ENCODE results near the gene TNXB.
"Not testable (repeated sequence)": the region's sequence is repeated elsewhere in the genome, so short reads cannot be mapped to it uniquely, and the experiment has no call there.

DNA sequence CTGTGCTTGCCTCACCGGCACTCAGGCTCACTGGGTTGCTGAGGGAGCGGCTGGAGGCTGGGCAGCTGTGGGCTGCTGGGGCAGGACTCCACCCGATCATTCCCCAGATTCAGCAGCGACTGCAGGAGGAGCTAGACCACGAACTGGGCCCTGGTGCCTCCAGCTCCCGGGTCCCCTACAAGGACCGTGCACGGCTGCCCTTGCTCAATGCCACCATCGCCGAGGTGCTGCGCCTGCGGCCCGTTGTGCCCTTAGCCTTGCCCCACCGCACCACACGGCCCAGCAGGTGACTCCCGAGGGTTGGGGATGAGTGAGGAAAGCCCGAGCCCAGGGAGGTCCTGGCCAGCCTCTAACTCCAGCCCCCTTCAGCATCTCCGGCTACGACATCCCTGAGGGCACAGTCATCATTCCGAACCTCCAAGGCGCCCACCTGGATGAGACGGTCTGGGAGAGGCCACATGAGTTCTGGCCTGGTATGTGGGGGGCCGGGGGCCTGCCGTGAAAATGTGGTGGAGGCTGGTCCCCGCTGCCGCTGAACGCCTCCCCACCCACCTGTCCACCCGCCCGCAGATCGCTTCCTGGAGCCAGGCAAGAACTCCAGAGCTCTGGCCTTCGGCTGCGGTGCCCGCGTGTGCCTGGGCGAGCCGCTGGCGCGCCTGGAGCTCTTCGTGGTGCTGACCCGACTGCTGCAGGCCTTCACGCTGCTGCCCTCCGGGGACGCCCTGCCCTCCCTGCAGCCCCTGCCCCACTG lies 68.7 kb downstream of the TNXB start:
- TF ChIP-seq, protein P1, sequence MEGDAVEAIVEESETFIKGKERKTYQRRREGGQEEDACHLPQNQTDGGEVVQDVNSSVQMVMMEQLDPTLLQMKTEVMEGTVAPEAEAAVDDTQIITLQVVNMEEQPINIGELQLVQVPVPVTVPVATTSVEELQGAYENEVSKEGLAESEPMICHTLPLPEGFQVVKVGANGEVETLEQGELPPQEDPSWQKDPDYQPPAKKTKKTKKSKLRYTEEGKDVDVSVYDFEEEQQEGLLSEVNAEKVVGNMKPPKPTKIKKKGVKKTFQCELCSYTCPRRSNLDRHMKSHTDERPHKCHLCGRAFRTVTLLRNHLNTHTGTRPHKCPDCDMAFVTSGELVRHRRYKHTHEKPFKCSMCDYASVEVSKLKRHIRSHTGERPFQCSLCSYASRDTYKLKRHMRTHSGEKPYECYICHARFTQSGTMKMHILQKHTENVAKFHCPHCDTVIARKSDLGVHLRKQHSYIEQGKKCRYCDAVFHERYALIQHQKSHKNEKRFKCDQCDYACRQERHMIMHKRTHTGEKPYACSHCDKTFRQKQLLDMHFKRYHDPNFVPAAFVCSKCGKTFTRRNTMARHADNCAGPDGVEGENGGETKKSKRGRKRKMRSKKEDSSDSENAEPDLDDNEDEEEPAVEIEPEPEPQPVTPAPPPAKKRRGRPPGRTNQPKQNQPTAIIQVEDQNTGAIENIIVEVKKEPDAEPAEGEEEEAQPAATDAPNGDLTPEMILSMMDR (IDR thresholded peaks at IDR 0.05; ENCODE audit: low read length) = not testable (repeated sequence)
- not testable (repeated sequence) for TF ChIP-seq EZH2 (IDR thresholded peaks at IDR 0.05; ENCODE audit: borderline replicate concordance, low read length)
